Calu3 (cell line): ENCODE data around the gene MUS81. TPM values are rescaled to one million over a fixed set of nuclear protein-coding genes. Genes with fewer than 3 reads are reported as not detected.

Experiments used
- BruUV-seq: library from RNA; stranded (reverse); fragments of 400-500 nt; replicated peaks from 2 replicates; lab custom pipeline; 2021; lab: Mats Ljungman, UMichigan
- CTCF ChIA-PET: fragments of 300-600 bp; sonication (Branson Sonifier 250); formaldehyde crosslinking; loops from one replicate; lab custom pipeline; 2022; ENCODE audit warnings: antibody characterized with exemption; lab: Charles Lee
- DNase-seq: peaks from one replicate; pipeline ENCODE4 v3.0.0; 2022
- H3K27ac Mint-ChIP-seq: one replicate; pipeline ENCODE4 v1.8.0; 2022; ENCODE audit warnings: mixed read lengths; ENCODE audit not compliant: unreplicated experiment
- H3K27me3 Mint-ChIP-seq: one replicate; pipeline ENCODE4 v1.8.0; 2022; ENCODE audit warnings: mixed read lengths; ENCODE audit not compliant: unreplicated experiment
- H3K36me3 Mint-ChIP-seq: one replicate; pipeline ENCODE4 v1.8.0; 2022; ENCODE audit warnings: mild to moderate bottlenecking, moderate library complexity, mixed read lengths; ENCODE audit not compliant: insufficient read depth, unreplicated experiment
- H3K4me1 Mint-ChIP-seq: one replicate; pipeline ENCODE4 v1.8.0; 2022; ENCODE audit warnings: mild to moderate bottlenecking, low read depth, mixed read lengths; ENCODE audit not compliant: unreplicated experiment
- H3K4me3 Mint-ChIP-seq: one replicate; pipeline ENCODE4 v1.8.0; 2022; ENCODE audit warnings: mild to moderate bottlenecking, low read depth, moderate library complexity, mixed read lengths; ENCODE audit not compliant: unreplicated experiment
- H3K9me3 Mint-ChIP-seq: one replicate; pipeline ENCODE4 v1.8.0; 2022; ENCODE audit warnings: low read depth, mixed read lengths; ENCODE audit not compliant: unreplicated experiment
- CTCF ChIP-seq: fragments of 200-600 bp; IDR thresholded peaks from one replicate; pipeline ENCODE4 v1.8.0; 2022; ENCODE audit warnings: antibody characterized with exemption; ENCODE audit not compliant: unreplicated experiment
- intact Hi-C: fragments of 100-400 bp; cut with micrococcal nuclease; formaldehyde crosslinking; loops from one replicate; pipeline ENCODE4 v1.10.0; 2022; ENCODE audit not compliant: unreplicated experiment
- total RNA-seq: library from RNA; stranded (reverse); gene quantifications from 2 replicates; pipeline ENCODE4 v1.2.3, GENCODE V29; 2022

MUS81 gene
- total RNA-seq, 1 experiment from 2014 or later, result 67.6 TPM

GRCh38 chr11:65814986-65815565 is 45.2 kb upstream of the MUS81 start:
- H3K9me3 Mint-ChIP-seq, result no peaks in the 10 kb centered on the region
- peaks cover 32% of the 10 kb centered on the region for H3K36me3 Mint-ChIP-seq
- no TSS peak for BruUV-seq
- H3K27ac Mint-ChIP-seq, result no peak overlapping the region
- no peak for TF ChIP-seq CTCF
- no peaks in the 10 kb centered on the region for H3K4me1 Mint-ChIP-seq
- no peak overlapping the region for H3K4me3 Mint-ChIP-seq
- peaks cover 23% of the 10 kb centered on the region for H3K27me3 Mint-ChIP-seq
- intact Hi-C loops, result loop anchor here (5.0 kb wide), 1 partner anchor 43 kb away; no protein-coding TSS in a partner anchor
- no peak for DNase-seq
- CTCF ChIA-PET, result no interaction called here

GRCh38 chr11:65816696-65817095 is 43.5 kb upstream of the MUS81 start:
- CTCF ChIA-PET, result interaction anchor here (0.6 to 3.9 kb wide), 5 partner anchors 9 to 111 kb away, joined by 3 to 39 read pairs (median 4); partner anchors contain the start of genes AP5B1 and KAT5
- no peak for TF ChIP-seq CTCF
- H3K36me3 Mint-ChIP-seq, result peaks cover 23% of the 10 kb centered on the region
- H3K27ac Mint-ChIP-seq, result no peak overlapping the region
- intact Hi-C loops, result loop anchor here (5.0 kb wide), 1 partner anchor 44 kb away; no protein-coding TSS in a partner anchor
- no peaks in the 10 kb centered on the region for H3K9me3 Mint-ChIP-seq
- no TSS peak for BruUV-seq
- H3K4me3 Mint-ChIP-seq, result no peak overlapping the region
- no peak for DNase-seq
- H3K4me1 Mint-ChIP-seq, result no peaks in the 10 kb centered on the region
- peaks cover 7% of the 10 kb centered on the region for H3K27me3 Mint-ChIP-seq

GRCh38 chr11:65817312-65817834 is 42.9 kb upstream of the MUS81 start:
- H3K27me3 Mint-ChIP-seq, result peaks cover under 1% of the 10 kb centered on the region
- intact Hi-C loops, result loop anchor here (5.0 kb wide), 1 partner anchor 45 kb away; no protein-coding TSS in a partner anchor
- peak overlapping the region; percentile 66 for H3K4me3 Mint-ChIP-seq
- peak overlapping the region; percentile 57 for H3K27ac Mint-ChIP-seq
- no peak for TF ChIP-seq CTCF
- no peak for DNase-seq
- BruUV-seq, result TSS peak; percentile 60
- H3K4me1 Mint-ChIP-seq, result no peaks in the 10 kb centered on the region
- H3K36me3 Mint-ChIP-seq, result peaks cover 20% of the 10 kb centered on the region
- CTCF ChIA-PET, result interaction anchor here (0.6 to 3.9 kb wide), 8 partner anchors 10 to 198 kb away, joined by 3 to 39 read pairs (median 4); partner anchors contain the start of genes AP5B1 and KAT5
- no peaks in the 10 kb centered on the region for H3K9me3 Mint-ChIP-seq

- intact Hi-C loops, result loop anchor here (2.0 to 5.0 kb wide), 3 partner anchors 46 to 107 kb away; no protein-coding TSS in a partner anchor
- Mint-ChIP-seq H3K27ac (no peak overlapping the region), H3K36me3 (peaks cover 19% of the 10 kb centered on the region)
These were observed 42.2 kb upstream of the MUS81 start for GRCh38 chr11:65817835-65818680.

More at GRCh38 chr11:65817835-65818680, 42.2 kb upstream of the MUS81 start:
- CTCF ChIA-PET, result interaction anchor here (0.6 to 3.9 kb wide), 6 partner anchors 13 to 197 kb away, joined by 3 to 39 read pairs (median 6); partner anchors contain the start of genes AP5B1 and KAT5
- DNase-seq, result peak; percentile 97
- Mint-ChIP-seq H3K4me1 (no peaks in the 10 kb centered on the region), H3K27me3 (no peaks in the 10 kb centered on the region), H3K9me3 (no peaks in the 10 kb centered on the region), H3K4me3 (peak overlapping the region; percentile 66)
- BruUV-seq, result no TSS peak
- TF ChIP-seq CTCF, result peak; percentile 100
